ENCODE results near the gene FNDC8. TPM values are rescaled to one million over a fixed set of nuclear protein-coding genes. Genes with fewer than 3 reads are reported as not detected.
"Not testable (repeated sequence)": the region's sequence is repeated elsewhere in the genome, so short reads cannot be mapped to it uniquely, and the experiment has no call there.

Gene FNDC8
- total RNA-seq, 3 donors from 2014 or later = not detected

DNA sequence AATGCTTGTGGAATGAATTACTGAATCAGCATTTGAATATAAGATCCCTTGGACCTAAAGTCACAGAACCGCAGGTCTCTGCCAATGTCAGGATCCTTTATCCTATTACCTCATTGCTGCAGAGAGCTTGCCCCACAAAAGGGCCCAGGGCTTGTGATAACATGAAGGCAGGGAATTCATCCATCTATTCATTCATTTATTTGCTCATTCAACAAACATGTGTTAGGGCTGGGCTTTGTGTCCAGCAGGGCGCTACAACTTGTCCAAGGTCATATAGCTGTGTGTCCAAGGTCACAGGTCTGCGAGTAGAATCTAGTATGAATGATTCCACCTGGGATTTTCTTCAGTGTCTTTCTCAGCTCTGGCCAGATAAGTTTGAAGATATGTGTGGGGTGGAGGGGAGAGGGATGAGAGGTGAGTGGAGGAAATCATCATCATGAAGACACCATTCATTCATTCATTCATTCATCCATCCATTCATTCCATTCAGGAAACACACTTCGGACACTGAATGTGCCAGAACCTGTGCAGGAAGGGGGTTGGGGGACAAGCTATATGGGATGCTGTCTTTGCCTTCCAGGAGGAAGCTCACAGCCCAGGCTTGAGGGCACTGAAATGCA, 24.9 kb downstream of the FNDC8 start:
- Histone ChIP-seq H3K9me3 (no peaks in the 10 kb centered on the region), H3K27me3 (no peaks in the 10 kb centered on the region), H3K27ac (no peak overlapping the region), H3K36me3 (no peaks in the 10 kb centered on the region), H3K4me1 (no peaks in the 10 kb centered on the region), H3K4me3 (no peak overlapping the region)
- intact Hi-C loops (cut with DNase I; ENCODE audit: low total_unique reads) = no loop called here
- no peak for TF ChIP-seq POLR2A (IDR thresholded peaks at IDR 0.05)
- no peak for TF ChIP-seq CTCF (IDR thresholded peaks at IDR 0.05)
- TF ChIP-seq POLR2AphosphoS5 (IDR thresholded peaks at IDR 0.05) = no peak
- DNase-seq (ENCODE audit: low spot score in 2 of 2) = no peak

DNA sequence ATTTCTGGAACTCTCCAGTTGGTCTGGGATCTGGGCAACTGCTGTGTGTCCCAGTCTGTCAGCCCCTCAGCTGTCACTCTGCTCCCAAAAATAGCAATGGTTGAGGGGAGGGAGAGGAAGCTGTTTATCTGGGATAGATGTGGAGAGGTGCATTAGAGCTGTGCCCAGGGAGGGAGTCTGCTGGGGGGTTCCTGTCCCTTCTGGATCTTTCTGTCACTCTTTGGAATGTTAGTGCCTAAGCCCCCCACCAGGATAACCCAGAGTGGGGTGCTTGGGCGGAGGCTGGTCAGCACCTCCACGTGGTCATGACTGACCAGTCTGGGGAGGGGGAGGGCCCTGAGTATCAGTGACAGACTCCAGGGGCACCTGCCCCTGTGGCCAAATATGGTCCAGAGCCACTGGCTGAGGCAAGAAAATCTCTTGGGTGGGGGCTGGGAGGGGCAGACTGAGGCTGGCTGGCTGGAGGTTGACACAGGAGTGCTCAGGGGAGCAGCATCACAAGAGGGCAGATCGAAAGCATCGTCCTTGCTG, 26.0 kb downstream of the FNDC8 start, which contains the start of gene UNC45B:
Gene UNC45B, plus strand, starts transcription at position 443 of the 531 bp plus-strand sequence. CDS start 447 bp downstream, outside the sequence.
- H3K9me3 ChIP-seq = no peaks in the 10 kb centered on the region
- no peak for TF ChIP-seq POLR2A (IDR thresholded peaks at IDR 0.05)
- no peak for DNase-seq (ENCODE audit: low spot score in 2 of 2)
- no peaks in the 10 kb centered on the region for H3K4me1 ChIP-seq
- H3K4me3 ChIP-seq = no peak within 1 kb of the TSS
- H3K27ac ChIP-seq = no peak within 1 kb of the TSS
- H3K27me3 ChIP-seq = no peaks in the 10 kb centered on the region
- no peaks in the 10 kb centered on the region for H3K36me3 ChIP-seq
- intact Hi-C loops (cut with DNase I; ENCODE audit: low total_unique reads) = no loop called here

GRCh38 chr17:35148144-35148543, 26.7 kb downstream of the FNDC8 start:
- DNase-seq (ENCODE audit: low spot score in 2 of 2) = no peak
- Histone ChIP-seq H3K27ac (no peak overlapping the region), H3K9me3 (no peaks in the 10 kb centered on the region), H3K36me3 (no peaks in the 10 kb centered on the region), H3K27me3 (no peaks in the 10 kb centered on the region), H3K4me1 (no peaks in the 10 kb centered on the region), H3K4me3 (no peak overlapping the region)
- no peak for TF ChIP-seq POLR2A (IDR thresholded peaks at IDR 0.05)
- no peak for TF ChIP-seq CTCF (IDR thresholded peaks at IDR 0.05)
- TF ChIP-seq POLR2AphosphoS5 (IDR thresholded peaks at IDR 0.05) = no peak
- intact Hi-C loops (cut with DNase I; ENCODE audit: low total_unique reads) = no loop called here

DNA sequence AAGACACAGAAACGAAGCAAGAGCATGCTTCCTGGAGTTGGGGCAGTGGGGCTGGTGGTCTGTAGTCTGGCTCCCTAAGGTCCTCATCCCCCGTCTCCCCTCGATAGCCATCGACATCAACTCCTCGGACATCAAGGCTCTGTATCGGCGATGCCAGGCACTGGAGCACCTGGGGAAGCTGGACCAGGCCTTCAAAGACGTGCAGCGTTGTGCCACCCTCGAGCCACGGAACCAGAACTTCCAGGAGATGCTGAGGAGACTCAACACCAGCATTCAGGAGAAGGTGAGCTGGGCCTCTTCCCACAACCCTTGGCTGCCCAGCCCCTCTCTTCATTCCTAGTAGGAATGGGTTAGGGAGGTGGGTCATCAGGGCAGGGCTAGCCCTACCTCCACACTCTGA, 28.5 kb downstream of the FNDC8 start:
- DNase-seq (ENCODE audit: low spot score in 2 of 2) = no peak
- Histone ChIP-seq H3K4me1 (no peaks in the 10 kb centered on the region), H3K36me3 (no peaks in the 10 kb centered on the region), H3K9me3 (no peaks in the 10 kb centered on the region), H3K27me3 (no peaks in the 10 kb centered on the region), H3K27ac (no peak overlapping the region), H3K4me3 (no peak overlapping the region)
- intact Hi-C loops (cut with DNase I; ENCODE audit: low total_unique reads) = no loop called here
- no peak for TF ChIP-seq CTCF (IDR thresholded peaks at IDR 0.05)
- TF ChIP-seq POLR2A (IDR thresholded peaks at IDR 0.05) = no peak
- no peak for TF ChIP-seq POLR2AphosphoS5 (IDR thresholded peaks at IDR 0.05)

DNA sequence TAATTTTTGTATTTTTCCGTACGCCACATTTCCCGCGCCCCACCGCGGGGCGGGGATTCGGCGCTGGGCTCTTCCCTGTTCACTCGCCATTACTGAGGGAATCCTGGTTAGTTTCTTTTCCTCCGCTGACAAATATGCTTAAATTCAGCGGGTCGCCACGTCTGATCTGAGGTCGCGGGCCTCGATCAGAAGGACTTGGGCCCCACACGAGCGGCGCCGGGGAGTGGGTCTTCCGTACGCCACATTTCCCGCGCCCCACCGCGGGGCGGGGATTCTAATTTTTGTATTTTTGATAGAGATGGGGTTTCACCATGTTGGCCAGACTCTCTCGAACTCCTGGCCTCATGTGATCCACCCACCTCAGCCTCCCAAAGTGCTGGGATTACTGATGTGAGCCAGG, 29.7 kb downstream of the FNDC8 start:
- H3K36me3 ChIP-seq; DNase-seq (ENCODE audit: low spot score in 2 of 2); H3K4me3 ChIP-seq; H3K27me3 ChIP-seq; H3K9me3 ChIP-seq; H3K4me1 ChIP-seq; H3K27ac ChIP-seq; intact Hi-C loops (cut with DNase I; ENCODE audit: low total_unique reads): not testable (repeated sequence)

DNA sequence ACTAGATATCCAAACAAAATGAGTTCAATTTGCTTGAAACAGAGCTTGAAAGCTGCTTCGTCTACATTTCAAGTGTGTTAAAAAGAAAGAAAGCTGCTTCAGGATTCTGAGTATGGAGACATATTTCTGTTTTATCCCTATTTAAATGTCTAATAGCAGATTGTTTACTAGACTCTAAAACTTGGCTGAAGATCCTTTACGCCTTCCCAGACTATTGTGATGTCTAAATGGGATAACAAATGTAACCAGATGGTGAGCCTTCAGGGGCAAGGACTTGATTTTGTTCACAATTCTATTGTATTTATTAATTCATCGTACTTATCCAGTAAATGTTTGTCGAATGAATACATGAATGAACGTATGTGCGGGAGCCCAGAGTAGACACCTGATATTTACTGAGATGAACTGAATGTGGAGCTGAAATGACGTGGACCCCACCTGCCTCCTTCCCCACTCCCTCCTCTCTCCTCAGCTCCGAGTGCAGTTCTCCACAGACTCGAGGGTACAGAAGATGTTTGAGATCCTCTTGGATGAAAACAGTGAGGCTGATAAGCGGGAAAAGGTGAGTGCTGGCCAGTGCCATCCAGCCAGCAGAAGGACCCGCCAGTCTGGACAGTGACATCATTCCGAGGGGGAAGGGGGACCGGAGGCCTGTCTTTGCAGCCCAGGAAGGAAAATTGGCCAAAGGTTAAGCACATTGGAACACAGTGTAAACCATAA, 31.2 kb downstream of the FNDC8 start:
- Histone ChIP-seq H3K36me3 (no peaks in the 10 kb centered on the region), H3K4me1 (no peaks in the 10 kb centered on the region), H3K27ac (no peak overlapping the region), H3K9me3 (no peaks in the 10 kb centered on the region), H3K27me3 (no peaks in the 10 kb centered on the region), H3K4me3 (no peak overlapping the region)
- no peak for DNase-seq (ENCODE audit: low spot score in 2 of 2)
- intact Hi-C loops (cut with DNase I; ENCODE audit: low total_unique reads) = no loop called here
- TF ChIP-seq POLR2A (IDR thresholded peaks at IDR 0.05) = no peak
- no peak for TF ChIP-seq CTCF (IDR thresholded peaks at IDR 0.05)
- TF ChIP-seq POLR2AphosphoS5 (IDR thresholded peaks at IDR 0.05) = no peak
